Kidney (tissue), 14 donors: Measurements from ENCODE around the gene LSM5. TPM values are rescaled to one million over a fixed set of nuclear protein-coding genes. Genes with fewer than 3 reads are reported as not detected.

Source experiments
- DNase-seq, 5 donors: peaks; one replicate each; pipeline ENCODE4 v3.0.0-alpha.2; 2013 to 2020
- FAIRE-seq: peaks from 2 replicates; lab custom pipeline; 2012; peaks lifted over from hg19 to GRCh38; lab: Jason Lieb, UNC
- H3K27ac ChIP-seq, 2 donors: one replicate each; pipeline ENCODE4 v1.7.0; 2013; ENCODE audit warnings: low read depth in 2 of 2, low read length in 2 of 2, inconsistent platforms in 1 of 2
- H3K27me3 ChIP-seq: one replicate; pipeline ENCODE4 v1.7.1; 2013; ENCODE audit warnings: low read length, inconsistent platforms; ENCODE audit not compliant: control insufficient read depth, insufficient read depth
- H3K36me3 ChIP-seq, 3 donors: one replicate each; pipeline versions ENCODE4 v1.7.0 to v1.7.1; 2013; ENCODE audit warnings: low read length in 3 of 3, control low read depth in 1 of 3, inconsistent platforms in 1 of 3; ENCODE audit not compliant: insufficient read depth in 3 of 3, control insufficient read depth in 2 of 3
- H3K4me1 ChIP-seq, 3 donors: one replicate each; pipeline versions ENCODE4 v1.7.0 to v1.7.1; 2013; ENCODE audit warnings: low read length in 3 of 3, inconsistent platforms in 1 of 3, low read depth in 1 of 3; ENCODE audit not compliant: control insufficient read depth in 2 of 3, insufficient read depth in 2 of 3
- H3K4me3 ChIP-seq, 3 donors: one replicate each; pipeline versions ENCODE4 v1.7.0 to v1.8.1; 2013; ENCODE audit warnings: low read length in 3 of 3, control low read depth in 1 of 3, inconsistent platforms in 1 of 3
- H3K9ac ChIP-seq, 3 donors: one replicate each; pipeline versions ENCODE4 v1.7.0 to v1.7.1; 2013; ENCODE audit warnings: low read length in 3 of 3, control low read depth in 1 of 3, inconsistent platforms in 1 of 3
- H3K9me3 ChIP-seq, 3 donors: one replicate each; pipeline versions ENCODE4 v1.7.0 to v1.7.1; 2013; ENCODE audit warnings: low read length in 3 of 3, control low read depth in 1 of 3, inconsistent platforms in 1 of 3; ENCODE audit not compliant: control insufficient read depth in 2 of 3, insufficient read depth in 1 of 3
- intact Hi-C: fragments of 100-400 bp; cut with DNase I; formaldehyde crosslinking; loops from one replicate; pipeline ENCODE4 v1.11.1; 2022
- polyA plus RNA-seq: library from polyadenylated mRNA; stranded (reverse); fragments of 350-450 nt; fragmentation: Illumina TruSeq; extraction: RNeasy Lipid Tissue Mini Kit (QIAGEN cat#74804); gene quantifications from one replicate; pipeline ENCODE4 v1.2.3, GENCODE V29; 2014; ENCODE audit warnings: low read depth, low replicate concordance; ENCODE audit not compliant: insufficient read depth
- total RNA-seq: library from RNA; stranded (reverse); fragmentation: NEBNext Ultra II Directional; extraction: Animal tissue kit (Norgen Biotek cat#: 25700); gene quantifications from one replicate; pipeline ENCODE4 v1.2.1, GENCODE V29; 2021
- TF ChIP-seq, protein P1 (sequence below): IDR thresholded peaks from 3 replicates; pipeline ENCODE4 v1.5.1; 2012; ENCODE audit warnings: mild to moderate bottlenecking, moderate library complexity, borderline replicate concordance; ENCODE audit not compliant: insufficient read depth; ENCODE audit errors: extremely low read depth
- donor health status: control.
- donor health status: control.
- donor health status: control.
- donor health status: control.
- donor health status: control.
- donor health status: DM: yes; HTN: yes; CAD: no.
- donor health status: Normal renal cell carcinoma (clear cell type).

The LSM5 gene
- total and polyA plus RNA-seq, 2 donors from 2014 or later = 35.6 to 69.4 TPM

DNA sequence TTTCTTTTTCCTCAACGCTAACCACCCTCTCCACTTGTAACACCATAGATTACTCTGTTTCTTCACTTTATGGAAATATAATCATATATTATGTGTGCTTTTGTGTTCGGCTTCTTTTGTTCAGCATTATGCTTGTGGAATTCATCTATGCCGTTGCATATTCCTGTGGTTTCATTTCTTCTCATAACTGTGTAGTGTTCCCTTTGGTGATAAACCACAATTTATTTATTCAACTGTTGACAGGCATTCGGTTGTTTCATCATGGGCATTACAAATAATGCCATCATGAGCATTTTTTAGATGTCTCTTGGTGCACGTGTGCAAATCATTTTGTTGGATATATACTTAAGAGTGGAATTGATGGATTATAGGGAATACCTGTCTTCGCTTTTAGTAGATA lies 17.2 kb upstream of the LSM5 start:
- Histone ChIP-seq H3K27ac (no peak overlapping the region), H3K4me3 (no peak overlapping the region), H3K36me3 (no peaks in the 10 kb centered on the region), H3K4me1 (no peaks in the 10 kb centered on the region), H3K9ac (no peak overlapping the region), H3K9me3 (no peaks in the 10 kb centered on the region), H3K27me3 (no peaks in the 10 kb centered on the region)
- TF ChIP-seq, protein P1, sequence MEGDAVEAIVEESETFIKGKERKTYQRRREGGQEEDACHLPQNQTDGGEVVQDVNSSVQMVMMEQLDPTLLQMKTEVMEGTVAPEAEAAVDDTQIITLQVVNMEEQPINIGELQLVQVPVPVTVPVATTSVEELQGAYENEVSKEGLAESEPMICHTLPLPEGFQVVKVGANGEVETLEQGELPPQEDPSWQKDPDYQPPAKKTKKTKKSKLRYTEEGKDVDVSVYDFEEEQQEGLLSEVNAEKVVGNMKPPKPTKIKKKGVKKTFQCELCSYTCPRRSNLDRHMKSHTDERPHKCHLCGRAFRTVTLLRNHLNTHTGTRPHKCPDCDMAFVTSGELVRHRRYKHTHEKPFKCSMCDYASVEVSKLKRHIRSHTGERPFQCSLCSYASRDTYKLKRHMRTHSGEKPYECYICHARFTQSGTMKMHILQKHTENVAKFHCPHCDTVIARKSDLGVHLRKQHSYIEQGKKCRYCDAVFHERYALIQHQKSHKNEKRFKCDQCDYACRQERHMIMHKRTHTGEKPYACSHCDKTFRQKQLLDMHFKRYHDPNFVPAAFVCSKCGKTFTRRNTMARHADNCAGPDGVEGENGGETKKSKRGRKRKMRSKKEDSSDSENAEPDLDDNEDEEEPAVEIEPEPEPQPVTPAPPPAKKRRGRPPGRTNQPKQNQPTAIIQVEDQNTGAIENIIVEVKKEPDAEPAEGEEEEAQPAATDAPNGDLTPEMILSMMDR = no peak
- FAIRE-seq (no peak), DNase-seq (no peak)
- intact Hi-C loops = loop anchor here (10.0 kb wide), 1 partner anchor 77 kb away; no protein-coding TSS in a partner anchor

DNA sequence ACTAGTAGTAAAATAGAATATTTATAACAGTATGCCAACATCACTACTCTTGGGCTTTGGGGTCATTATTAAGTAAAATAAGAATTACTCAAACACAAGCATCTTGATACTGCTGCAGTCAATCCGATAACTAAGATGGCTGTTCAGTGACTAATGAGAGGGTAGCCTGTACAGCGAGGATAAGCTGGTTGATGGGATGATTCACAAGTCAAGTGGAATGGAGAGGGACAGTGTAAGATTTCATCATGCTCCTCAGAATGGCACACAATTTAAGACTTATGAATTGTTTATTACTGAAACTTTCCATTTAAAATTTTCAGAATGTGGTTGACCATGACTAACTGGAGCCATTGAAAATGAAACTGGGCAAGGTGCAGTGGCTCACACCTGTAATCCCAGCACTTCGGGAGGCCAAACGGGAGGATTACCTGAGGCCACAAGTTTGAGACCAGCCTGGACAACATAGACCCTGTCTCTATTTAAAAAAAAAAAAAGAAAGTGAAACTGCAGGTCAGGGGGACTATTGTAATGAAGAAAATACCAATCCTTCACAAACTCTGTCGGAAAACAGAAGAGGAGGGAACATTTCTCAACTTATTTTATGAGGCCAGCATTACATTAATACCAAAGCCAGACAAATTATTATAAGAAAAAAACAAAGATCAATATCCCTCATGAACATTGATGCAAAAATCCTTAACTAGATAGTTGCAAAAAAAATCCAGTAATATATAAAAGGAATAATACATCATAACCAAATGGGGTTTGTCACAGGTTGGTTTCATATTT lies 16.3 kb upstream of the LSM5 start:
- no peaks in the 10 kb centered on the region for H3K36me3 ChIP-seq
- H3K27me3 ChIP-seq = no peaks in the 10 kb centered on the region
- DNase-seq (no peak), FAIRE-seq (no peak)
- no peak overlapping the region for H3K9ac ChIP-seq
- H3K4me1 ChIP-seq = no peaks in the 10 kb centered on the region
- no peaks in the 10 kb centered on the region for H3K9me3 ChIP-seq
- H3K4me3 ChIP-seq = no peak overlapping the region
- no peak overlapping the region for H3K27ac ChIP-seq
- TF ChIP-seq, protein P1 = no peak
- intact Hi-C loops = loop anchor here (10.0 kb wide), 1 partner anchor 78 kb away; no protein-coding TSS in a partner anchor

DNA sequence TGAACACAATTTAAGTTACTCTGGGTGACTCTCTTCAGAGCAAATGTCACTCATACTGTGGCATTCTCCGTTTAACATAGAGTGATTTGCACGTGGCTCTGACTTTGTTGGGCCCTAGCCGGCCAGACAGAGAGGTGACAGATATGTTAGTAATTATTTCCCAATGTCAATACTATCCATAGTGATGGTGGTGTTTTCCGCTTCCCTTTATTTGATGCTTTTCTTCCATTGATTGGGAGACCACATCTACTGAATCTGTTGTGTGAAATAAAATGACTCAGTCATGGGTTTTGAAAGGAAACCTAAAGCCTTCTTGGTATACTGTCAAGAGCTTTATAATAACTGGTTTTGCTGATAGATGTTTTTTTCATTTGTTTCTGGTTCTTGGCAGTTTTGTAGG lies 12.5 kb upstream of the LSM5 start:
- intact Hi-C loops = loop anchor here (10.0 kb wide), 1 partner anchor 82 kb away; no protein-coding TSS in a partner anchor
- Histone ChIP-seq H3K4me3 (no peak overlapping the region), H3K36me3 (no peaks in the 10 kb centered on the region), H3K27ac (no peak overlapping the region), H3K4me1 (no peaks in the 10 kb centered on the region), H3K9me3 (no peaks in the 10 kb centered on the region), H3K9ac (no peak overlapping the region), H3K27me3 (no peaks in the 10 kb centered on the region)
- TF ChIP-seq, protein P1 = no peak
- FAIRE-seq (no peak), DNase-seq (no peak)
